ENCODE results near the gene LYRM1.

LYRM1 gene

GRCh38 chr16:20873331-20873730 is 27.2 kb upstream of the LYRM1 start:
- DNase-seq, result no peak

GRCh38 chr16:20874088-20874581 is 26.4 kb upstream of the LYRM1 start:
- no peak for DNase-seq

GRCh38 chr16:20875355-20875650 is 25.3 kb upstream of the LYRM1 start:
- DNase-seq, result no peak

- no peak for DNase-seq
These were observed 21.9 kb upstream of the LYRM1 start for GRCh38 chr16:20878682-20879147.

GRCh38 chr16:20879175-20880040 is 21.2 kb upstream of the LYRM1 start:
- DNase-seq, result no peak

- DNase-seq, result no peak
These were observed 19.6 kb upstream of the LYRM1 start for GRCh38 chr16:20880867-20881502.

- no peak for DNase-seq
These were observed 19.1 kb upstream of the LYRM1 start for GRCh38 chr16:20881503-20881878.

GRCh38 chr16:20883554-20884239 is 16.9 kb upstream of the LYRM1 start:
- no peak for DNase-seq

- peak; percentile 33 for DNase-seq
These were observed 16.4 kb upstream of the LYRM1 start for GRCh38 chr16:20884240-20884556.

GRCh38 chr16:20886320-20886719 is 14.3 kb upstream of the LYRM1 start:
- no peak for DNase-seq

- DNase-seq, result no peak
These were observed 13.4 kb upstream of the LYRM1 start for GRCh38 chr16:20887207-20887606.

GRCh38 chr16:20889625-20890275 is 10.8 kb upstream of the LYRM1 start:
- DNase-seq, result no peak

GRCh38 chr16:20894388-20894787 is 6.2 kb upstream of the LYRM1 start:
- no peak for DNase-seq

- no peak for DNase-seq
These were observed 3.2 kb upstream of the LYRM1 start for GRCh38 chr16:20897253-20897897.

- no peak for DNase-seq
These were observed 2.6 kb upstream of the LYRM1 start for GRCh38 chr16:20897922-20898321.

- DNase-seq, result no peak
These were observed 1.5 kb upstream of the LYRM1 start for GRCh38 chr16:20899071-20899470.

GRCh38 chr16:20899477-20900298 is 883 bp upstream of the LYRM1 start:
- no peak for DNase-seq

GRCh38 chr16:20901068-20901435 is 481 bp downstream of the LYRM1 start:
- DNase-seq, result no peak

GRCh38 chr16:20901436-20902112 is 1.0 kb downstream of the LYRM1 start:
- DNase-seq, result peak; percentile 11

GRCh38 chr16:20902426-20902825 is 1.9 kb downstream of the LYRM1 start:
- no peak for DNase-seq

GRCh38 chr16:20903116-20903898 is 2.7 kb downstream of the LYRM1 start:
- DNase-seq, result no peak

Measured in CD4-positive, alpha-beta T cell treated with Interleukin-4 for 4 hours (primary cell).